Hypothalamus (tissue), 51 donors: Measurements from ENCODE around the gene PCDHGB6.
"Not testable (repeated sequence)": the region's sequence is repeated elsewhere in the genome, so short reads cannot be mapped to it uniquely, and the experiment has no call there.

Source experiments
- DNase-seq, 51 donors: peaks; one replicate each; lab custom pipeline; 2025; lab: John Stamatoyannopoulos, UW

Gene PCDHGB6

GRCh38 chr5:141387557-141388311 lies 20.1 kb upstream of the PCDHGB6 start, which contains the start of gene PCDHGB4:
PCDHGB4 (plus strand) TSS chr5:141387698; CDS start chr5:141387885, 187 bp downstream.
- DNase-seq: not testable (repeated sequence)

GRCh38 chr5:141388661-141389060 lies 19.2 kb upstream of the PCDHGB6 start:
- DNase-seq: no peak

- no peak for DNase-seq
Measured at GRCh38 chr5:141389153-141390042, 18.4 kb upstream of the PCDHGB6 start.

- no peak for DNase-seq
Measured at GRCh38 chr5:141392429-141393198, 15.2 kb upstream of the PCDHGB6 start, which contains the start of gene PCDHGA8. PCDHGA8 (plus strand) TSS chr5:141392633; CDS start chr5:141392814, 181 bp downstream.

- no peak for DNase-seq
Measured at GRCh38 chr5:141393267-141393666, 14.6 kb upstream of the PCDHGB6 start.

GRCh38 chr5:141394401-141395187 lies 13.2 kb upstream of the PCDHGB6 start:
- DNase-seq: not testable (repeated sequence)

- DNase-seq: not testable (repeated sequence)
Measured at GRCh38 chr5:141397756-141398551, 9.9 kb upstream of the PCDHGB6 start, which contains the start of gene PCDHGB5. PCDHGB5 (plus strand) TSS chr5:141397947; CDS start chr5:141398128, 181 bp downstream.

GRCh38 chr5:141398608-141399007 lies 9.2 kb upstream of the PCDHGB6 start:
- no peak for DNase-seq

GRCh38 chr5:141399555-141400258 lies 8.1 kb upstream of the PCDHGB6 start:
- DNase-seq: no peak

GRCh38 chr5:141402553-141403243 lies 5.1 kb upstream of the PCDHGB6 start, which contains the start of gene PCDHGA9:
PCDHGA9 (plus strand) TSS chr5:141402778; CDS start chr5:141402953, 175 bp downstream.
- DNase-seq: peak in 2 of 51 donors; percentile 12 to 19

- no peak for DNase-seq
Measured at GRCh38 chr5:141403387-141403786, 4.4 kb upstream of the PCDHGB6 start.

- no peak for DNase-seq
Measured at GRCh38 chr5:141409598-141410306, 1.9 kb downstream of the PCDHGB6 start.

- DNase-seq: no peak
Measured at GRCh38 chr5:141411575-141411974, 3.8 kb downstream of the PCDHGB6 start.

- DNase-seq: peak in 3 of 51 donors; percentile 9 to 20 (median 10)
Measured at GRCh38 chr5:141412854-141413539, 5.2 kb downstream of the PCDHGB6 start, which contains the start of gene PCDHGA10. PCDHGA10 (plus strand) TSS chr5:141412987; CDS start chr5:141413176, 189 bp downstream.

GRCh38 chr5:141413540-141414069 lies 5.8 kb downstream of the PCDHGB6 start:
- DNase-seq: no peak
